ENCODE data around the gene MED8. TPM values are rescaled to one million over a fixed set of nuclear protein-coding genes. Genes with fewer than 3 reads are reported as not detected.
"Not testable (repeated sequence)": the region's sequence is repeated elsewhere in the genome, so short reads cannot be mapped to it uniquely, and the experiment has no call there.

Gene MED8
- polyA plus RNA-seq, 5 donors = 36.1 to 39.9 (median 38.7) TPM

GRCh38 chr1:43388613-43389012, 987 bp downstream of the MED8 start:
- DNase-seq = no peak

DNA sequence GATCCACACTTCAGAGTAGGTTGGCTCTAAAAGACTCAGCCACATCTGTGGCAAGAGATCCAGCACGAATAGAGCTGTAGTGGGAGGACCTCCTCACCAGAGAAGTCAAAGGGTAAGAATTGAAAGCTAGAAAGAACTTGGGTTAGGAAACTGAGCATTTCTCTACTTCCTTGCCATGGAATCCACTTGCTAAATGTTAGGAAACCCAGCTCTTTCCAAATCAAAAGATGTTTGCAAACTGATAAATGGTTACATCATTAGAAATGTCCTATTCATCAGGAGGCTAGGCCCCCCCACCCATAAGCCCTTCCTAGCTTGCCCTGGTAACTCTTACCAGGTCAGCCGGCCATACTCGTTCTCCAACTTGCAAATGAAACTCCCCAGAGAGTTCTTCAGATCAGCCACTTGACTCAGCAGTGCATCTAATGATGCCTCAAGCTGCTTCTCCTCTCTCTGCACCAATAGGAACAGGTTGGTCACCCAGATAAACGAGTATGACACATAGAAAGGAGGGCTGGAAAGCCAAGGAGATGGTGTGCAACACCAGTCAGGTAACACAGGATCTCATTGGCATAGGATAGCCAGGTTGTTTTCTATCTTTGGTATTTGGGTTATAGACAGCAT, 1.5 kb downstream of the MED8 start:
- no peak for DNase-seq

- DNase-seq = no peak
Measured at GRCh38 chr1:43386676-43387075, 2.9 kb downstream of the MED8 start.

- DNase-seq = no peak
Measured at GRCh38 chr1:43383449-43383848, 6.2 kb downstream of the MED8 start.

- peak in 1 of 2 donors; percentile 36 for DNase-seq
Measured at GRCh38 chr1:43382027-43382779, 7.4 kb downstream of the MED8 start.

DNA sequence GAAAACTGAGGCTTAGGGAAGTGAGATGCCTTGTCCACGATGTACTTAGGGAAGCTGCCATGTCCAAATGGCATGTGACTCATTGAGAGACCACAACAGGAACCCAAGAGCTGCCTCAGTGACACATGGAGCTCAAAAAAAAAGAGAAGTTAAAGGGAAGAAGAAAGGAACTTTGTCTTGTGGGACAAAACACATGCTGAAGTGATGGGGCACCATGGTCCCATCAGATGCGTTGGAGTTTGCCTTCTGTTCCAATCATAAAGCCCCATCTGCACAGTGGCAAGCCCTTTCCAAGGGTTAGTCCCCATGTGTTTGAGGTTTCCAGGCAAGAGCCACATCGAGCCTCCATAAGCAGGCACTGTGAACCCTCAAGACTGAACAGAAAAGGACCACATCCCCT, 8.0 kb downstream of the MED8 start:
- DNase-seq = no peak

GRCh38 chr1:43379476-43379875, 10.1 kb downstream of the MED8 start:
- DNase-seq = no peak

DNA sequence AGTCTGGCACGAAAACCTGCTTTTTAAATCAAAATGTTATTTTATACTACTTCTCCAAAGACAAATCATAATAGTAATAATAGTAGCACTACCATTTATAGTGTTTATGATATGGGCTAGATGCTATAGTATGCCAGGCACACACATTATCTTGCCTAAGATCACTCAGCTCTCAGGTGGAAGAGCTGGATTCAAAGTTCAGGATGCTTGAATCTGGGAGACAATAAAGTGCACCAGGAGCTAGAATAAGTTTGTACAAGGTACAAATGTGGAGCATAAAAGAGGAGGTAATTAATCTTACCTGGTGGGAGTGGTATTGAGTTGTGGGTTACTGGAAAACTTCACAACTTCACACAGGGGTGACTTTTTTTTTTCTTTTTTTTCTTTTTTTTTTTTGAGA, 11.8 kb downstream of the MED8 start:
- no peak for DNase-seq

- no peak for DNase-seq
Measured at GRCh38 chr1:43376723-43377235, 12.8 kb downstream of the MED8 start.

GRCh38 chr1:43373066-43373940, 16.3 kb downstream of the MED8 start:
- no peak for DNase-seq

GRCh38 chr1:43372172-43372571, 17.4 kb downstream of the MED8 start:
- DNase-seq = no peak

DNA sequence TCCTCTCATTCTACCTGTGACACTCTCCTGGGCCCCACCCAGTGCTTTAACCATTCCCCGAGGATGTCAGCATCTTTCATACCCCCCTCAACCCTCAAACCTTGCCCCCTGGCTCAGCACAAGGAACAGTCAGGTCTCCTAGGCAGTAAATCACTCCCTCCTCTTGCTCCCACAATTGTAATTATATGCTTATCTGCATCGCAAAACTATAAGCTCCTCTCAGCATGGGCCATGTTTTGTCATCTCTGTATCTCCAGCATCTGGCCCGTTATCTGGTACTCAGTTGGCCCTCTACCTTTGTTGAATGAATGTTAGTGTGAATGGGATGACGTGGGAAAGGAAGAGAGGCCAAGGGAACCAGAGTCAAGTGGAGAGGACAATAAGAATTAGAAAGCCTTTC, 19.0 kb downstream of the MED8 start:
- DNase-seq = no peak

DNA sequence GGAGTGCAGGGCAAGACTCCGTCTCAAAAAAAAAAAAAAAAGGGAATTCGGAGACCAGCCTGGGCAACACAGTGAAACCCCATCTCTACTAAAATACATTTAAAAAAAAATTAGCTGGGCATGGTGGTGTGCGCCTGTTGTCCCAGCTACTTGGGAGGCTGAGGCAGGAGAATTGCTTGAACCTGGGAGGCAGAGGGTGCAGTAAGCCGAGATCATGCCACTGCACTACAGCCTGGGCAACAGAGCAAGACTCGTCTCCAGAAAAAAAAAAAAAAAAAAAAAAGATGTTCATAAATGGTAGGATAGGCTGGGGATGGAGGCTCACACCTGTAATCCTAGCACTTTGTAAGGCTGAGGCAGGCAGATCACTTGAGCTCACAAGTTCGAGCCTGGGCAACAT, 19.8 kb downstream of the MED8 start:
- DNase-seq = not testable (repeated sequence)

GRCh38 chr1:43368646-43369020, 21.0 kb downstream of the MED8 start:
- DNase-seq = no peak

DNA sequence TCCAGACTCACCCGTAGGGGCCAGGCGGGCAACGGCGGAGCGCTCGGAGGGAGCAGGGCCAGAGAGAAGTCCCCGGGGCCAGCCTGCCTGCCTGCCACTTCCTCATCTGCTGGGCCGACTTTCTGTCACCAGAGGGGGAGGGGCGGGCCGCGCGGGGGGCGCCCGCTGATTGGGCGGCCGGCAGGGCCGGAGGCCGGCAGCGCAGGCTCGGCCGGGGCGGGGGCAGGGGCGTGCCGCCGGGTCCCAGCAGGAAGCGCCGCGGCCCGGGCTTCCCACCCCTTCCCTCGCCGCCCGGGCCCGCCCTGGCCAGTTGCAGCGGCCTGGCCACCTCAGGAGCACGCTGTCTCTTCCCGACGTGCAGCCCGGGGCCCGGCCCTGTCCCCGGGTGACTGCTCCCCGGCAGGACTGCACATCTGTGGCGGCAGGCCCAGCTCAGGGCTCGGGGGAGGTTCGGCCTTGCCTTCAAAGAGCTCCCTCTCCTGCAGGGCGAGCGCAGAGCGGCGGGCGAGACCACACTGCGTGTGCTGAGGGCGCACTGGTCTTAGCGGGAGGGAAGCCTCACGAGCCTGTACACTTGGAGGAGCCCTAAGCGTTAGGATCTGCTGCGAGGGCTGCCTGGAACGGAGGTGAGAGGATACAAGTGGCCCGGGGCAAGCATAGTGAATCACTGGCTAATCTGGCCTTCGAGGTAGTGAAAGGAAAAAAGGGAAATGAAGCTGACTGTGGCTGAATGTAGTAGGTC, 21.5 kb downstream of the MED8 start, which contains the start of gene ELOVL1:
Gene ELOVL1 (minus strand): TSS at position 108 of the 742 bp plus-strand sequence. CDS start 2,402 bp downstream, outside the sequence.
- DNase-seq = peak; percentile 87 to 90

DNA sequence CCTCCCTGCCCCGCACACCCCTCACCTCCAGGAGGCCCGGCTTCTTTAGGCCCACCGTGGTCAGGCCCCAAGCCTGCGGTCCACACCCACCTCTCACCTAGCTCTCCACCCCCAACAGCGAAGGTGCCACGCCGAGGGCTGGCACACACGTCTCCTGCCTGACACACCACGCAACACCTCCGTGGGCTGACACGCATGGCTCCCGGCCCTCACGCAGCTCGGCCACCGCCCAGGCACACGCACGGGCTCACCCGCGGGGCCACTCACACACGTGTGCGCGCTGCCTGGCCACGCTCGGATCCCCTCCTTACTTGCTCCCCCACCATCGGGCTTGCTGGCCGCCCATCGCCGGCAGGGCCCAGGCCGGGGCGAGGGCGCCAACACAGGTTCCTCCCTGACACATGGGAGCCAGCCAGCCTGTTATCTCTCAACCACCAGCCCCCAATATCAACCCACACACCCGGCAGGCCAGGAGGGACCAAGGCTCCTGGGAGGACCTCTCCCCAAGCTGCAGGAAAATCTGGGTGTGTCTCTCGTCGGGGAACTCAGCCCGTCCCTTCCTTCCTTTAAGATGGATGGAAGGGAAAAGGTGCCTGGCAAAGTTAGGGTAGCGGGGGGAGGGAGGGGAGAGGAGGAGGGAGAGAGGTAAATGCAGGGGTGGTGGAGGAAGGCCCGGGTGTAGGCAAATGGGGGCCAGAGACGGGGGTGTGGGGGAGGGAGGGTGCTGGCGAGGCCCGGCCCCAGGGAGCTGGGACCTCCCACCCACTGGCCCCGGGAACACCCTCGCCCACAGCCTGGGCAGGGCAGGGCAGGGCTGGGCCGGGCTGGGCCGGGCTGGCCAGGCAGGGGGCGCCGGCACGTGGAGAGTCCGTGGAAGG, 22.3 kb downstream of the MED8 start:
- no peak for DNase-seq

DNA sequence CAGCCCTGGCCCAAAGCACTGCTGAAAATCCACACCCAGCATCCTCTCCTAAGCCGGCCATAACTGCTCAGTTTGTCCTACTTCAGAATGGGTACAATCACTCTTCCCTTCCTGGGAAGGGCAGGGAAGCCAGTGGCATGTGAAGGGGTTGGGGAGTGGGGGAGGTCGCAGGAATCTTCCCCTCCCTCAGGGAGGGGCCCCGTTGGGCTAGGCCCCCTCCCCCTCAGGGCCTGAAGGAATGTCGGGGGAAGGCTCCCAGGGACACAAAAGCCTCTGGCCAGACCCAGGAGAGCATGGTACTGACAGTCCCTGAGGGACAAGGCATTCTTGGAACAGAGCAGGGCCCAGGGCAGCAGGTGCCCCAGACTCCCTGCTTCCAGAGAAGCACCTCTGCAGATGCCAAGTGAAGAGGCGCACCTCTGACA, 23.0 kb downstream of the MED8 start:
- DNase-seq = no peak

- no peak for DNase-seq
Measured at GRCh38 chr1:43366179-43366578, 23.4 kb downstream of the MED8 start.

- no peak for DNase-seq
Measured at GRCh38 chr1:43365678-43366077, 23.9 kb downstream of the MED8 start.

GRCh38 chr1:43363935-43364525, 25.6 kb downstream of the MED8 start:
- DNase-seq = no peak
